Endothelial cell of umbilical vein (primary cell): Measurements from ENCODE around the gene PCTP. TPM values are rescaled to one million over a fixed set of nuclear protein-coding genes. Genes with fewer than 3 reads are reported as not detected.
A peak's percentile ranks its signal among the peaks of the same experiment; 100 is the strongest.

Experiments used
- BruUV-seq: library from RNA; stranded (reverse); fragments of 400-500 nt; replicated peaks from 2 replicates; lab custom pipeline; 2021; lab: Mats Ljungman, UMichigan
- CTCF ChIA-PET: fragments of 300-600, 350-600 bp; sonication (Branson Sonifier 250); formaldehyde crosslinking; loops from one replicate; lab custom pipeline; 2021; ENCODE audit warnings: antibody characterized with exemption, inconsistent platforms; lab: Charles Lee
- POLR2A ChIA-PET: fragments of 300-600, 350-600 bp; sonication (Branson Sonifier 250); formaldehyde crosslinking; loops from one replicate; lab custom pipeline; 2021; ENCODE audit warnings: antibody characterized with exemption, inconsistent platforms; lab: Charles Lee
- DNase-seq: peaks from one replicate; pipeline ENCODE4 v3.0.0-alpha.2; 2011; ENCODE audit warnings: low read depth, low spot score
- FAIRE-seq: peaks from 2 replicates; lab custom pipeline; 2011; peaks lifted over from hg19 to GRCh38; lab: Jason Lieb, UNC
- H2AFZ ChIP-seq: 2 replicates; pipeline ENCODE4 v1.6.0; 2012; ENCODE audit warnings: low read depth, low read length, control low read depth, inconsistent platforms
- H3K27ac ChIP-seq: 2 replicates; pipeline ENCODE4 v1.5.1; 2011; ENCODE audit warnings: low read depth, mild to moderate bottlenecking, control low read depth, low read length, moderate library complexity; ENCODE audit not compliant: insufficient read depth
- H3K27me3 ChIP-seq, 2 experiments: 2 replicates each; pipeline versions ENCODE4 v1.6.0 to v1.6.1; 2011; ENCODE audit warnings: low read length in 2 of 2, mixed read lengths in 1 of 2; ENCODE audit not compliant: control insufficient read depth in 2 of 2, insufficient read depth in 2 of 2
- H3K36me3 ChIP-seq, 2 experiments: 2 replicates in 1 of 2; 3 replicates in 1 of 2; pipeline ENCODE4 v1.5.1; 2011; ENCODE audit warnings: low read length in 2 of 2, mild to moderate bottlenecking in 1 of 2, moderate library complexity in 1 of 2; ENCODE audit not compliant: control insufficient read depth in 2 of 2, insufficient read depth in 2 of 2; ENCODE audit errors: extremely low read depth in 1 of 2
- H3K4me1 ChIP-seq: 3 replicates; pipeline ENCODE4 v1.5.1; 2011; ENCODE audit warnings: mild to moderate bottlenecking, low read length; ENCODE audit not compliant: control insufficient read depth, insufficient read depth; ENCODE audit errors: extremely low read depth
- H3K4me2 ChIP-seq: 2 replicates; pipeline ENCODE4 v1.6.1; 2011; ENCODE audit warnings: low read length, control low read depth, mixed read lengths; ENCODE audit not compliant: insufficient read depth
- H3K4me3 ChIP-seq, 3 experiments: fragments of 200-600 bp in 1 of 3; sonication (generic), shearing (Covaris generic) in 1 of 3; replicated peaks in 1 of 3; 2 replicates each; pipeline ENCODE4 v1.5.1; 2011 to 2016; ENCODE audit warnings: control low read depth in 3 of 3, low read length in 3 of 3, mild to moderate bottlenecking in 2 of 3, inconsistent platforms in 1 of 3, low read depth in 1 of 3, moderate library complexity in 1 of 3; ENCODE audit not compliant: insufficient read depth in 1 of 3
- H3K79me2 ChIP-seq: 2 replicates; pipeline ENCODE4 v1.6.0; 2012; ENCODE audit warnings: low read length, inconsistent platforms; ENCODE audit not compliant: control insufficient read depth, insufficient read depth
- H3K9ac ChIP-seq: replicated peaks from 2 replicates; pipeline ENCODE3; 2011; ENCODE audit warnings: low read length, control low read depth; ENCODE audit not compliant: insufficient read depth; ENCODE audit errors: extremely low read depth
- H3K9me1 ChIP-seq: replicated peaks from 3 replicates; pipeline ENCODE4 v1.6.0; 2011; ENCODE audit warnings: mild to moderate bottlenecking, low read length; ENCODE audit not compliant: control insufficient read depth, insufficient read depth; ENCODE audit errors: extremely low read depth
- H3K9me3 ChIP-seq: replicated peaks from 2 replicates; pipeline ENCODE4 v1.5.1; 2012; ENCODE audit warnings: low read length, inconsistent platforms; ENCODE audit not compliant: control insufficient read depth, insufficient read depth
- H4K20me1 ChIP-seq: replicated peaks from 2 replicates; pipeline ENCODE3; 2011; ENCODE audit warnings: mild to moderate bottlenecking, low read length; ENCODE audit not compliant: control insufficient read depth, insufficient read depth; ENCODE audit errors: extremely low read depth
- CTCF ChIP-seq, 2 donors: IDR thresholded peaks; 1 replicate in 1 of 2; 2 replicates in 1 of 2; pipeline ENCODE4 v1.5.1; 2011; ENCODE audit warnings: low read length in 2 of 2, mild to moderate bottlenecking in 2 of 2, moderate library complexity in 2 of 2, control low read depth in 1 of 2, inconsistent platforms in 1 of 2, low read depth in 1 of 2; ENCODE audit not compliant: insufficient read depth in 1 of 2; ENCODE audit errors: extremely low read depth in 1 of 2
- FOS ChIP-seq: IDR thresholded peaks from 2 replicates; pipeline ENCODE4 v1.6.1; 2011; ENCODE audit warnings: mild to moderate bottlenecking, low read length, moderate library complexity, borderline replicate concordance; ENCODE audit not compliant: insufficient read depth
- GATA2 ChIP-seq: IDR thresholded peaks from 2 replicates; pipeline ENCODE4 v1.7.0; 2011; ENCODE audit warnings: low read depth, mild to moderate bottlenecking, moderate library complexity, mixed read lengths, low read length; ENCODE audit not compliant: insufficient read length, insufficient read depth
- JUN ChIP-seq: IDR thresholded peaks from 2 replicates; pipeline ENCODE4 v1.6.1; 2011; ENCODE audit warnings: borderline replicate concordance, low read depth; ENCODE audit not compliant: insufficient read length, insufficient read depth
- MAX ChIP-seq: IDR thresholded peaks from 2 replicates; pipeline ENCODE4 v1.6.1; 2011; ENCODE audit not compliant: insufficient read depth, insufficient read length
- MYC ChIP-seq: IDR thresholded peaks from one replicate; pipeline ENCODE4 v1.6.1; 2011; ENCODE audit warnings: mild to moderate bottlenecking, low read depth, low read length
- POLR2A ChIP-seq: IDR thresholded peaks from 2 replicates; pipeline ENCODE4 v1.6.1; 2012; ENCODE audit warnings: low read depth, mild to moderate bottlenecking, control low read depth, low read length
- POLR2AphosphoS5 ChIP-seq: IDR thresholded peaks from 2 replicates; pipeline ENCODE4 v1.6.1; 2012; ENCODE audit warnings: low read depth, mild to moderate bottlenecking, control low read depth, low read length, moderate library complexity; ENCODE audit not compliant: insufficient read depth
- dilution Hi-C: fragments of 300-500 bp; cut with MboI; formaldehyde crosslinking; loops from one replicate; pipeline ENCODE4 v1.15.0; 2019; ENCODE audit warnings: low sequenced_read_pairs; ENCODE audit not compliant: extremely low pct_ligation_motif_present
- intact Hi-C: fragments of 100-400 bp; cut with micrococcal nuclease; formaldehyde crosslinking; loops from one replicate; pipeline ENCODE4 v1.10.0; 2022
- polyA plus RNA-seq, 4 experiments: library from polyadenylated mRNA; depleted of rRNA in 3 of 4; stranded (reverse) in 3 of 4; unstranded in 1 of 4; fragments of >200 nt; gene quantifications; 2 replicates each; pipeline versions ENCODE4 v1.2.1 to v1.2.3, GENCODE V29; 2011 to 2012; ENCODE audit warnings: missing spikeins in 1 of 4
- total RNA-seq: library from RNA; stranded (reverse); gene quantifications from 2 replicates; pipeline ENCODE4 v1.2.3, GENCODE V29; 2021

The PCTP gene
- total and polyA plus RNA-seq, 2 donors (not counting 3 experiments of a cell fraction or from before 2014, with no cell fraction given): 13.5 to 18.3 TPM

- H3K9me3 ChIP-seq: no peaks in the 10 kb centered on the region
These were observed 13.8 kb downstream of the PCTP start for GRCh38 chr17:55764610-55765009.

More at GRCh38 chr17:55764610-55765009, 13.8 kb downstream of the PCTP start:
- no peak overlapping the region for H2AFZ ChIP-seq
- dilution Hi-C loops (no loop called here), intact Hi-C loops (loop anchor here (1.0 to 5.0 kb wide), 2 partner anchors 14 to 177 kb away; no protein-coding TSS in a partner anchor)
- H4K20me1 ChIP-seq: peaks cover 2% of the 10 kb centered on the region
- no peak overlapping the region for H3K4me3 ChIP-seq
- peaks cover 22% of the 10 kb centered on the region for H3K4me1 ChIP-seq
- peak overlapping the region; percentile 59 for H3K27ac ChIP-seq
- no TSS peak for BruUV-seq
- no peaks in the 10 kb centered on the region for H3K27me3 ChIP-seq
- H3K36me3 ChIP-seq: peaks cover 0 to 3% of the 10 kb centered on the region in 2 experiments
- no peaks in the 10 kb centered on the region for H3K9me1 ChIP-seq
- no peak for TF ChIP-seq FOS
- TF ChIP-seq GATA2: no peak
- no peak for TF ChIP-seq CTCF (IDR thresholded peaks at IDR 0.05; ENCODE audit: extremely low read depth in 1 of 2, insufficient read depth in 1 of 2, low read depth in 1 of 2, low read length in 2 of 2)
- no peak for TF ChIP-seq POLR2AphosphoS5
- TF ChIP-seq MAX: no peak
- TF ChIP-seq MYC: no peak
- no peak for TF ChIP-seq JUN
- no peak for TF ChIP-seq POLR2A
- CTCF ChIA-PET: interaction anchor here (2.2 kb wide), 1 partner anchor 14 kb away, joined by 8 read pairs; the partner anchor contains the start of gene PCTP
- no peak overlapping the region for H3K4me2 ChIP-seq
- H3K79me2 ChIP-seq: peaks cover 6% of the 10 kb centered on the region
- no peak overlapping the region for H3K9ac ChIP-seq
- no peak for FAIRE-seq
- DNase-seq: no peak
- POLR2A ChIA-PET: no interaction called here
